H9 (cell line): Measurements from ENCODE around the gene ACTA1. TPM values are rescaled to one million over a fixed set of nuclear protein-coding genes. Genes with fewer than 3 reads are reported as not detected.

ENCODE experiments used
- DNase-seq: peaks from one replicate; pipeline ENCODE4 v3.0.0-alpha.2; 2017
- H2AFZ ChIP-seq: one replicate; pipeline ENCODE4 v1.6.1; 2013; ENCODE audit warnings: mild to moderate bottlenecking, low read length, control low read depth, moderate library complexity
- H2AK5ac ChIP-seq: 2 replicates; pipeline ENCODE4 v1.6.1; 2013; ENCODE audit warnings: low read length, control low read depth, mixed read lengths; ENCODE audit not compliant: insufficient read length
- H2BK120ac ChIP-seq: one replicate; pipeline ENCODE4 v1.6.1; 2013; ENCODE audit warnings: low read depth, mild to moderate bottlenecking, low read length, control low read depth, inconsistent platforms; ENCODE audit not compliant: poor library complexity, severe bottlenecking
- H2BK12ac ChIP-seq: 2 replicates; pipeline ENCODE4 v1.6.1; 2013; ENCODE audit warnings: low read length, control low read depth, mixed read lengths, low read depth; ENCODE audit not compliant: insufficient read length
- H2BK15ac ChIP-seq: 2 replicates; pipeline ENCODE4 v1.6.1; 2013; ENCODE audit warnings: low read depth, low read length, control low read depth
- H2BK20ac ChIP-seq: one replicate; pipeline ENCODE4 v1.6.1; 2013; ENCODE audit warnings: low read depth, mild to moderate bottlenecking, low read length, control low read depth, inconsistent platforms; ENCODE audit not compliant: poor library complexity, severe bottlenecking
- H2BK5ac ChIP-seq: 2 replicates; pipeline ENCODE4 v1.6.1; 2013; ENCODE audit warnings: low read length, control low read depth, mixed read lengths; ENCODE audit not compliant: insufficient read length
- H3K14ac ChIP-seq: 2 replicates; pipeline ENCODE4 v1.6.1; 2013; ENCODE audit warnings: low read length, control low read depth; ENCODE audit not compliant: insufficient read depth
- H3K18ac ChIP-seq: 2 replicates; pipeline ENCODE4 v1.6.1; 2013; ENCODE audit warnings: low read depth, mild to moderate bottlenecking, mixed read lengths, low read length, control low read depth; ENCODE audit not compliant: insufficient read length
- H3K23ac ChIP-seq: 2 replicates; pipeline ENCODE4 v1.6.1; 2013; ENCODE audit warnings: low read length, control low read depth, mixed read lengths, low read depth; ENCODE audit not compliant: insufficient read length
- H3K23me2 ChIP-seq: 2 replicates; pipeline ENCODE4 v1.6.1; 2013; ENCODE audit warnings: low read depth, mild to moderate bottlenecking, mixed read lengths, low read length, control low read depth; ENCODE audit not compliant: insufficient read length, poor library complexity, severe bottlenecking
- H3K27ac ChIP-seq: 2 replicates; pipeline ENCODE4 v1.5.1; 2013; ENCODE audit warnings: low read length, control low read depth, mixed read lengths, low read depth; ENCODE audit not compliant: insufficient read length
- H3K27me3 ChIP-seq: 2 replicates; pipeline ENCODE4 v1.6.1; 2013; ENCODE audit warnings: low read length, control low read depth, inconsistent platforms; ENCODE audit not compliant: insufficient read depth
- H3K4ac ChIP-seq: 2 replicates; pipeline ENCODE4 v1.6.1; 2013; ENCODE audit warnings: low read depth, mild to moderate bottlenecking, control low read depth, inconsistent platforms, low read length, moderate library complexity
- H3K4me1 ChIP-seq: 2 replicates; pipeline ENCODE4 v1.6.1; 2013; ENCODE audit warnings: low read length, control low read depth, inconsistent platforms; ENCODE audit not compliant: insufficient read depth
- H3K4me2 ChIP-seq: 2 replicates; pipeline ENCODE4 v1.6.1; 2013; ENCODE audit warnings: low read length, control low read depth, mixed read lengths; ENCODE audit not compliant: insufficient read length, insufficient read depth
- H3K56ac ChIP-seq: 2 replicates; pipeline ENCODE4 v1.6.1; 2013; ENCODE audit warnings: low read depth, mild to moderate bottlenecking, mixed read lengths, low read length, control low read depth; ENCODE audit not compliant: insufficient read length
- H3K79me1 ChIP-seq: 2 replicates; pipeline ENCODE4 v1.6.1; 2013; ENCODE audit warnings: low read depth, mild to moderate bottlenecking, moderate library complexity, low read length, control low read depth, inconsistent platforms; ENCODE audit not compliant: insufficient read depth, poor library complexity, severe bottlenecking
- H3K79me2 ChIP-seq: 2 replicates; pipeline ENCODE4 v1.6.1; 2013; ENCODE audit warnings: low read length, control low read depth, inconsistent platforms; ENCODE audit not compliant: insufficient read depth
- H3K9ac ChIP-seq: 2 replicates; pipeline ENCODE4 v1.6.1; 2013; ENCODE audit warnings: low read length, control low read depth, mixed read lengths; ENCODE audit not compliant: insufficient read length; ENCODE audit errors: extremely low read depth
- H3K9me3 ChIP-seq: one replicate; pipeline ENCODE4 v1.6.1; 2013; ENCODE audit warnings: low read depth, low read length, inconsistent platforms; ENCODE audit not compliant: control insufficient read depth
- H3T11ph ChIP-seq: one replicate; pipeline ENCODE4 v1.6.1; 2013; ENCODE audit warnings: mild to moderate bottlenecking, low read length, control low read depth, inconsistent platforms
- H4K20me1 ChIP-seq: one replicate; pipeline ENCODE4 v1.6.1; 2013; ENCODE audit not compliant: control insufficient read depth, insufficient read length, insufficient read depth
- H4K5ac ChIP-seq: 2 replicates; pipeline ENCODE4 v1.6.1; 2013; ENCODE audit warnings: low read depth, mild to moderate bottlenecking, mixed read lengths, low read length, control low read depth; ENCODE audit not compliant: insufficient read length
- H4K8ac ChIP-seq: replicated peaks from 2 replicates; pipeline ENCODE4 v1.6.1; 2013; ENCODE audit warnings: low read length, control low read depth, mixed read lengths, low read depth; ENCODE audit not compliant: insufficient read length
- H4K91ac ChIP-seq: 2 replicates; pipeline ENCODE4 v1.6.1; 2013; ENCODE audit warnings: low read depth, mild to moderate bottlenecking, moderate library complexity, mixed read lengths, low read length, control low read depth; ENCODE audit not compliant: insufficient read length
- H3K27ac Mint-ChIP-seq, 3 experiments: 2 replicates in 2 of 3; 3 replicates in 1 of 3; pipeline ENCODE4 v1.8.0; 2020 to 2021; ENCODE audit warnings: mixed read lengths in 3 of 3, mild to moderate bottlenecking in 1 of 3, moderate library complexity in 1 of 3
- H3K27me3 Mint-ChIP-seq: 2 replicates; pipeline ENCODE4 v1.8.0; 2021; ENCODE audit warnings: low read depth, mild to moderate bottlenecking, moderate library complexity, mixed read lengths
- H3K36me3 Mint-ChIP-seq, 3 experiments: 2 replicates in 2 of 3; 3 replicates in 1 of 3; pipeline ENCODE4 v1.8.0; 2020 to 2021; ENCODE audit warnings: low read depth in 3 of 3, mixed read lengths in 3 of 3; ENCODE audit not compliant: insufficient read depth in 1 of 3
- H3K4me1 Mint-ChIP-seq, 2 experiments: 2 replicates each; pipeline ENCODE4 v1.8.0; 2020; ENCODE audit warnings: mixed read lengths in 2 of 2
- H3K4me3 Mint-ChIP-seq, 2 experiments: 2 replicates in 1 of 2; 3 replicates in 1 of 2; pipeline ENCODE4 v1.8.0; 2020 to 2021; ENCODE audit warnings: mild to moderate bottlenecking in 2 of 2, mixed read lengths in 2 of 2, moderate library complexity in 1 of 2
- H3K9me3 Mint-ChIP-seq, 2 experiments: 2 replicates in 1 of 2; 3 replicates in 1 of 2; pipeline ENCODE4 v1.8.0; 2020; ENCODE audit warnings: mild to moderate bottlenecking in 2 of 2, mixed read lengths in 2 of 2, moderate library complexity in 1 of 2
- WGBS: extraction: QIAGEN DNeasy Blood & Tissue Kit; methylation state at CpG from one replicate; pipeline ENCODE4 v1.1.7; 2013; ENCODE audit warnings: missing lambda C conversion rate, low lambda C conversion rate, mixed read lengths; ENCODE audit not compliant: insufficient read length; ENCODE audit errors: extremely low coverage; 5-methylcytosine and 5-hydroxymethylcytosine counted together
- total RNA-seq: library from RNA; stranded (reverse); gene quantifications from 2 replicates; pipeline ENCODE4 v1.2.1, GENCODE V29; 2021
- TF ChIP-seq, protein P1 (sequence below): fragments of 200-600 bp; sonication (generic); conservative IDR thresholded peaks from 3 replicates; pipeline ENCODE4 v1.8.0; 2021; ENCODE audit warnings: antibody characterized with exemption, mild to moderate bottlenecking

The ACTA1 gene
- total RNA-seq, 1 experiment from 2014 or later, result 48.5 TPM

DNA sequence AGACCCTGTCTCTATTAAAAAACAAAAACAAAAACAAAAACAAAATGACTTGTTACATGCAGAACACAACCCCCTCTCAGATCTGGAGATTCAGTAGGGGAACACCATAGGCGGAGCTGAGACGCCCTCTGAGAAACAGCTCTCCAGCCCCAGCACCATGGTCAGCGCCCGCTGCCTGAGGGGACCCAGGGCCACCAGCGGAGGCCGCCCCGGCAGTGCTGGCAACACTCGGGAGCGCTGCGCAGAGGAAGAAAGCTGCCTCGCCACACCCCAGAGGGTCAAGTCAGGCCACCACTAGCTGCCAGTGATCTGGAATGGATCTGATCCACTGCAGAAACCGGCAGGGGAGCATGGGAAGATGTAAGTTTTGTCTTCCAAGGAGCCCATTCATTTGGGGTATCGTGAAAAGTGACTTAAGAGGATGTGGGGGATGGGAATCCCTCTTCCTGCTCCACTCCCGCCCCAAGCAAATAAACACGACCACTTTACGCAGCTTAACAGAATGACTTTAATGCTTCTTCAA, 3.1 kb downstream of the ACTA1 start:
- H3K4me2 ChIP-seq, result peak overlapping the region; percentile 30
- H4K91ac ChIP-seq, result no peak overlapping the region
- no peak overlapping the region for H3K27ac ChIP-seq
- TF ChIP-seq, protein P1, sequence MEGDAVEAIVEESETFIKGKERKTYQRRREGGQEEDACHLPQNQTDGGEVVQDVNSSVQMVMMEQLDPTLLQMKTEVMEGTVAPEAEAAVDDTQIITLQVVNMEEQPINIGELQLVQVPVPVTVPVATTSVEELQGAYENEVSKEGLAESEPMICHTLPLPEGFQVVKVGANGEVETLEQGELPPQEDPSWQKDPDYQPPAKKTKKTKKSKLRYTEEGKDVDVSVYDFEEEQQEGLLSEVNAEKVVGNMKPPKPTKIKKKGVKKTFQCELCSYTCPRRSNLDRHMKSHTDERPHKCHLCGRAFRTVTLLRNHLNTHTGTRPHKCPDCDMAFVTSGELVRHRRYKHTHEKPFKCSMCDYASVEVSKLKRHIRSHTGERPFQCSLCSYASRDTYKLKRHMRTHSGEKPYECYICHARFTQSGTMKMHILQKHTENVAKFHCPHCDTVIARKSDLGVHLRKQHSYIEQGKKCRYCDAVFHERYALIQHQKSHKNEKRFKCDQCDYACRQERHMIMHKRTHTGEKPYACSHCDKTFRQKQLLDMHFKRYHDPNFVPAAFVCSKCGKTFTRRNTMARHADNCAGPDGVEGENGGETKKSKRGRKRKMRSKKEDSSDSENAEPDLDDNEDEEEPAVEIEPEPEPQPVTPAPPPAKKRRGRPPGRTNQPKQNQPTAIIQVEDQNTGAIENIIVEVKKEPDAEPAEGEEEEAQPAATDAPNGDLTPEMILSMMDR, result no peak; the same call in 2 of the 3 replicates
- no peak overlapping the region for H2BK20ac ChIP-seq
- H4K5ac ChIP-seq, result no peak overlapping the region
- no CpG with 5 or more reads among the region's 16 CpGs for WGBS
- no peak overlapping the region for H2BK12ac ChIP-seq
- no peak overlapping the region for H2BK120ac ChIP-seq
- no peaks in the 10 kb centered on the region for H3K9me3 ChIP-seq
- peaks cover 81% of the 10 kb centered on the region for H3K27me3 Mint-ChIP-seq
- peaks cover 22 to 26% of the 10 kb centered on the region in 2 experiments for H3K4me1 Mint-ChIP-seq
- no peaks in the 10 kb centered on the region for H3K79me2 ChIP-seq
- peak; percentile 88 for DNase-seq
- H3T11ph ChIP-seq, result no peak overlapping the region
- peaks cover 14% of the 10 kb centered on the region for H3K23me2 ChIP-seq
- no peak overlapping the region for H3K27ac Mint-ChIP-seq
- H3K9ac ChIP-seq, result no peak overlapping the region
- H3K4ac ChIP-seq, result no peak overlapping the region
- H3K14ac ChIP-seq, result no peak overlapping the region
- H2BK15ac ChIP-seq, result no peak overlapping the region
- no peaks in the 10 kb centered on the region for H3K79me1 ChIP-seq
- peaks cover 2 to 11% of the 10 kb centered on the region in 2 experiments; a peak in 2 of 5 replicates for H3K9me3 Mint-ChIP-seq
- H2AK5ac ChIP-seq, result no peak overlapping the region
- H3K4me3 Mint-ChIP-seq, result peak overlapping the region; percentile 47 to 77
- no peak overlapping the region for H2BK5ac ChIP-seq
- H4K20me1 ChIP-seq, result no peaks in the 10 kb centered on the region
- H3K23ac ChIP-seq, result no peak overlapping the region
- H3K36me3 Mint-ChIP-seq, result peaks cover 0 to 7% (median 2%) of the 10 kb centered on the region in 3 experiments; a peak in 3 of 7 replicates
- peaks cover 2% of the 10 kb centered on the region; the same call in 1 of the 2 replicates for H3K4me1 ChIP-seq
- no peak overlapping the region for H3K18ac ChIP-seq
- H4K8ac ChIP-seq, result no peak overlapping the region
- H3K27me3 ChIP-seq, result peaks cover 22% of the 10 kb centered on the region
- H3K56ac ChIP-seq, result no peak overlapping the region
- no peak overlapping the region for H2AFZ ChIP-seq
